Kidney tubule cell (primary cell): Measurements from ENCODE around the gene CIART.
"Not testable (repeated sequence)": the region's sequence is repeated elsewhere in the genome, so short reads cannot be mapped to it uniquely, and the experiment has no call there.

Experiments
- DNase-seq: peaks from one replicate; pipeline ENCODE4 v3.0.0-alpha.2; 2018; ENCODE audit warnings: low spot score

Gene CIART

DNA sequence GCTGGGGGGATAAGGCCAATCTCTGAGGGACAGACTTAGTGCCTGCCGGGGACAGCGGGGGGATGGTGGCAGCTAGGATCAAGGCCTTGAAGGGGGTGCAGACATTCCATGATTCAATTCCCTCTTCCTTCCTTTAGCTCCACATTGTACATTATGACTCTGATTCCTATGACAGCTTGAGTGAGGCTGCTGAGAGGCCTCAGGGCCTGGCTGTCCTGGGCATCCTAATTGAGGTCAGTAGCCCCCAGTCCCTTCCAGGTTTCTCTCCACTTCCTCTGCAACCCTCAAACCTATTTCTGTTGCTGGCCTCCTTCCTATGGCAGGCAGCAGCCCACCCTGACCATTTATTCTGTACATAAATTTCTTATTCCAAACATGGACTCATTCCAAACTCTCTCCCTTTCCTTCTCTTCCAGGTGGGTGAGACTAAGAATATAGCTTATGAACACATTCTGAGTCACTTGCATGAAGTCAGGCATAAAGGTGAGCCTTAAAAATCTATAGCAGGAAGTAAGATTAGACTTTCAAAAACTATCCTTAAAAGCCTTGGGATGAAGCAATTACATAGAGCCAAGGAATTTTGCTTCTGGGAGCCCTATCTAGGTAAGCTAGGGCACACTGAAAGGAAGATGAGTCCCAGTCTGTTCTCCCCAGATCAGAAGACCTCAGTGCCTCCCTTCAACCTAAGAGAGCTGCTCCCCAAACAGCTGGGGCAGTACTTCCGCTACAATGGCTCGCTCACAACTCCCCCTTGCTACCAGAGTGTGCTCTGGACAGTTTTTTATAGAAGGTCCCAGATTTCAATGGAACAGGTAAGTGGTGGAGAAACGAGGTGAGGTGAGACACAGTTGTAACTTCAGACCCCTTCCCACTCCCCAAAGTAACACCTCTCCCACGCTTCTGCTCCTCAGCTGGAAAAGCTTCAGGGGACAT is 19.7 kb upstream of the CIART start:
- DNase-seq, result peak; percentile 82

DNA sequence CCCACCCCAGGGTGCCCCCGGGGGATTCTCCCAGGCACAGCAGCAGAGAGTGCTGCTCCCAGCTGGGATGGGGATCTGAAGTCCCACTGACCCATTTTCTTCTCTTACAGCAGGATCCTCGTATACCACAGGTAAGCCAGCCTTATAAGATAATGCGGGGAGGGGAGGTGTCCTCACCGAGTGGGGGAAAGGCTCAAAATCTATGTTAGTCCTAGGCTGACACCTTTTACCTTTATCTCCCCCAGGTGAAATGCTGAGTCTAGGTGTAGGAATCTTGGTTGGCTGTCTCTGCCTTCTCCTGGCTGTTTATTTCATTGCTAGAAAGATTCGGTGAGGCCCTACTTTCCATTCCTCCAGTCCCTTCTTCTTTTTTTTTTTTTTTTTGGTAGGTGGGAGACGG is 18.8 kb upstream of the CIART start:
- no peak for DNase-seq

DNA sequence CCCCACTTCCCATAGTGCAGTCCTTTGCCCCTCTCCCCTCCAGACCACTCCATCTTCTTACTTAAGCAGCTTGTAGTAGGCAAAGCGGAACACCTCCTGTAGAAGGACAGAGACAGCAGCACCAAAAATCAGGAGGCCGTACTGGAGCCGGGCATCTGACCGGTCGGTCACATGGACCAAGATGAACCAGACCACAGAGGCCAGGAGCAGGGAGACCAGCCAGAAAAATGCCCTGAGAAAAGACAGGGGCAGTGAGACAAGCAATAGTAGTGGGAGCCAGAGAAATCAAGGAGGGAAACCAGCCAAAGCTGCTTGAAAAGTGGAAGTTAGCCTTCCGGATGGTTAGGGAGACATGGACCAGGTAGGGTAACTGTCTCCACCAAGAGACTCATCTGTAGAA is 14.5 kb upstream of the CIART start:
- no peak for DNase-seq

DNA sequence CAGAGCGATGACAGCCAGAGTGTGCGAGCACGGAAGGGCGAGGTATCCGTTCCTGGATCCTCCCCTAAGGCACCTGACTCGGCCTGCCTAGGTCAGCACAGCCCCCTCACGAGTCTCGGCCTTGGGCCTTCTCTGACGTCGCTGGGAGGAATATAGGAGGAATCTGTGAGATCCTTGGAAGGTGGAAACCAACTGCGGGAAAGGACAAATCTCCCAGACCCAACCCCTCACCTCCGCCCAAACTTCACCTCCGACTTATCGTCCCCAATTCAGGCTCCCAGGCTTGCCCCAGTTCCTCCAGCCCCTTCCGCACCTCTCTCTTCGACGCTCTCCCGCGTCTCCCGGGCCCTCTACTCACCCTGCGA is 14.0 kb upstream of the CIART start:
- DNase-seq, result peak; percentile 58

DNA sequence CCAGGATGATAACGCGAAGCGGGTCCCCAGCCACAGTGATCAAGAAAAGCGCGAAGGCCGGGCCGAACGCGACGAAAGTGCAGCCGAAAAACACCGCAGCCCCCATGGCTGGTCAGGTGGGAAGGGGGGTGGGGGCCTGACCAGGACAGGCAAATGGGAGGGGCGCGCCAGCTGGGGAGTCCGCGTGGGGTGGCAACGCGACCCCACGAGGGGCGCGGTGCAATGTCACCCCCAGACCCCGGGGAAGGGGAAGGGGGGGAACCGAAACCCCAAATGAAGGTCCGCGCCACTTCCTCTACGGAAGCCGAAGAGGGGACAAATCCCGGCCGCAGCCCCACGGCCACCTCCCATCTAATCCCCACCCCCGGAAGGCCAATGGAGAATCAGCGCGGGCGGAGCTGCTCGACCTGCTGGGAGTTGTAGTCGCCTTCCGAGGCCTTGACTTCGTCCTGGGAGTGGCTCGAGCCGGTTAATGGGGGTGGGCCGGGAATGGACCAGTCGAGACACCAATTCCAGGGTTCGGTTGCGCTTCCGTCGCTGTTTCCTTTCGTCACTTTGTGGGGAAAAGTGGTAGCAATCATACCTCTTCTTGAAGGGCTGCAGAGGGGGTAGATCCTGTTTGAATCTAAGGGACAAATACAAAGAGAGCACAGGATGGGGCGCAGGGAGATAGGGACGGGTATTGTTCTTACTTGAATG is 13.5 kb upstream of the CIART start, which contains the start of gene APH1A:
Gene APH1A (minus strand): TSS at position 312 of the 699 bp plus-strand sequence. CDS start 206 bp downstream, at position 106.
- peak; percentile 97 for DNase-seq

DNA sequence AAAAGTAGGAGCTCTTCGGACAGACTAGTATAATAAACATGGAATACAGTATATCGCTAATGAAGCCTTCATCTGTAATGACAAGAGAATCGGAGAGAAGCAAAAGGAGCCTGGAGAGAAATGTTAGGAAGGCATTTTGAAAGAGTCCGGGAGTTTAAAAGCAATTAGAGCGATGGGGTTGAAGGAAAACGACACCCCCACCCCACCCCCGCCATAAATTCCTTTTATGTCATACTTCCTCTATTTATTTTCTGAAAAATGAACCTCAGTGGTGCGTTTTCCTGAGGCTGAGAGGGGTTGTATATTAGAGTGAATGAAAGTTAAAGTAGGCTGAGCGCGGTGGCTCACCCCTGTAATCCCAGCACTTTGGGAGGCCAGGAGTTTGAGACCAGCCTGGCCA is 12.9 kb upstream of the CIART start:
- DNase-seq, result no peak

DNA sequence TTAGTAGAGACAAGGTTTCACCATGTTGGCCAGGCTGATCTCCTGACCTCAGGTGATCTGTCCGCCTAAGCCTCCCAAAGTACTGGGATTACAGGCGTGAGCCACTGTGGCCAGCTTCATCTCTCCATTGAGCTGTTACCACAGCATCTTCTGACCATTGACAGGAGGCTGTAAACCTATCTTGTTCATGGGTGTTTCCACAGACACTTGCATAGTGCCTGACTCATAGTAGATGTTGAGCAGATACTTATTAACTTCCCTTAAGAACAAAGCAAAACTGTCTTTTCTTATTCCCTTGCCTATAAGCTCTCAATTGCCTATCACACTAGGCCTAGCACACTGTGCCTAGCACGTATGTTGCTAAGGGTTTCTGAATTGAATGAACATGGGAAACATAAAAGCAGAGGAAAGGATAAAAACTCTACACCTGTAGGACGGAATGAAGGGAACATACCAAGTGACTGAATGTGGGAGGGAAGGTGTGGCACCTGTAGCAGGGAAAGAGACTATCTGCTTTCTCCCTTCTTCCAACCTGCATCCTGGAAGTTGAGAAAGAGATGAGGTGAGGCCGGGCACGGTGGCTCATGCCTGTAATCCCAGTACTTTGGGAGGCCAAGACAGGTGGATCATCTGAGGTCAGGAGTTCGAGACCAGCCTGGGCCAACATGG is 10.9 kb upstream of the CIART start:
- DNase-seq, result peak; percentile 76

DNA sequence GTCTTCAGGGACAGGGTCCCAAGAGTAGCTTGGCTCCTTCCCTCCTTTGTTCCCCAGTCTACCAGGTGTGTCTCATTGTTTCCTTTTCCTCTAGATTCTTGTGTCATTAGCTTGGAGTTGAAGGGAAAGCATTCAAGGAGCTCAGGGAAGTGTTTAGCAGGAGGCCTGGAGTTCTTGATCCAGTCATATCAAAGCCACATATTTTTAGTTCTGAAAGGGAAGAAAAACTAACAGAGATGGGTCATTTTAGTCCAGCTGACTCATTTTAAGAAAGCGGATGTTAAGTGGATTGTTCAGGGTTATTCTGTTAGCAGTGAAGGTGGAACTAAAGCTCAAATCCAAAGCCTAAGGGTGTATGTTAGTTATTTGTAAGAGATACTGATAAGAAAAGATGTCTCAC is 9.0 kb upstream of the CIART start:
- DNase-seq, result peak; percentile 14

DNA sequence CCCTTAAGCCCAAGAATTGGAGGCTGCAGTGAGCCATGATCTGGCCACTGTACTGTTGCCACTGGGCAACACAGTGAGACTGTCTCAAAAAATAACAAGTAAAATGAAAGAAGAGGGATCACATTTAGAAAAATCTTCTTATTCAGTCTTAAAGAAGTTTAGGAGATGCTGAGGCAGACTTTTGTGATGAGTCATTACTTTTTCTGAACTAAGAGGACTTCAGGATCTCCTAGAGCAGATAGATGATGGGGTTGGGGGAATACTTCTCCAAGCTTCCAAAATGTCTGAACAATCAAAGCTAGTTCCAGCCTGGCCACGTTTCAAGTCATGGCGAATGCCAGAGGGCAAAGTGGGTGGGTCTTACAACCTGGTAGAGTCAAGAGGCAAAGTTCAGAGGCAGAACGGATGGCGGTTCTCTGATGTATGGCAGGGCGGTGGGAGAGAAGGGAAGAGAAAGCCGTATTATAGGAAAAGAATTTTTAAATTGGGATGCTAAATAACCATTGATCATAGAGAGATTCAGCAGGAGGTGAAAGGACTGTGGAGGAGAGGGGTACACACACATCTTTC is 2.1 kb upstream of the CIART start:
- DNase-seq, result no peak

DNA sequence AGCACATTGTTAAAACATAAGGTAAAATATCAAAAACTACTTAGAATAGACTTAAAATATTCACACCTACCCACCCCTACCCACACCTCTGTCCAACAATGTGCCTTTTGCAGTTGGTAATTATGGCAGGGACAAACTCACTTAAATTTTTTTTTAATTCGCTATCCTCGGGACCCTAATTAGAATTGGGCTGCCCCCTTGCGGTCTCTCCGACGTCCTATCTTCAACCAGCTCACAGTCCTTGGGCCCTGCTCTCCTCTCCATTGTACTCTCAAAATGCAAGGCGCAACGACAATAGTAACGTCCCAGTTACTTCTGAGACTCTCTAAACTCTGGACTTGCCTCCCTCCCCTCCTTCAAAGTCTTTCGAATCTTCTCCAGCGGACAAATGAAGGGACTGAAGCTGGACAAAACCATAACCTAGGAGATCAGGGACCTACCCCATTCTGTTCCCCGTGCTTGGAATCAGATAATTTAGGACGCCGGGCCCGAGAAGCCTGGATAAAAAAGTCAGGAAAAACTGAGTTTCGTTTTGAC is 1.1 kb upstream of the CIART start:
- peak; percentile 64 for DNase-seq

DNA sequence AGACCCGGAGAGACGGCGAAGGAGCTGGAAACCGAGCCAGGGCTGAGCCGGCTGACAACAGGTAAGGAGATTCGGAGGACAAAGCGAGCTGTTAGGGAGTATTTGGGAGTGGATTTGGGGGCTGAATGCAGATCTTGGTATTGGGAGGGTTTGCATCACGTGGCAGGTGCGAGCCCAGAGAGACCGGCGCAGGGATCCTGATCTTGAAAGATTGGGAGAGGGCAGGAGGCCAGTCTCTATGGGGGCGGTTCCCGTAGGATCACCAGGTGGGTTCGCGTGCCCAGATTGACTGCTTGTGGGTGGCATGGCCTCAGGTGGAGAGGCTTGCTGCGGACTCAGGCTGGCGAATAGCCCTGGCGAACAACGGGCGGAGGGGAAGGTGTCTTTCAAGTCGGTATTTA is 204 bp downstream of the CIART start:
- DNase-seq, result no peak

DNA sequence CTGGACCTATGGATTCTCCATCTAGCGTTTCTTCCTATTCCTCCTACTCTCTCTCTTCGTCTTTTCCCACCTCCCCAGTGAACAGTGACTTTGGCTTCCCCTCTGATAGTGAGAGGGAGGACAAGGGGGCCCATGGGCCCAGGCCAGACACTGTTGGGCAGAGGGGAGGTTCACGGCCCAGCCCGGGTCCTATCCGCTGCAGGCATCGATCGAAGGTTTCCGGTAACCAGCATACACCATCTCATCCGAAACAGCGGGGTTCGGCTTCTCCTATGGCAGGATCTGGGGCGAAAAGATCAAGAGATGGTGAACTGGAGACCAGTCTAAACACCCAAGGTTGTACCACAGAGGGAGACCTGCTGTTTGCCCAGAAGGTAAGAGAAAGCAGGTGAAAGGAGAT is 906 bp downstream of the CIART start:
- DNase-seq, result no peak

DNA sequence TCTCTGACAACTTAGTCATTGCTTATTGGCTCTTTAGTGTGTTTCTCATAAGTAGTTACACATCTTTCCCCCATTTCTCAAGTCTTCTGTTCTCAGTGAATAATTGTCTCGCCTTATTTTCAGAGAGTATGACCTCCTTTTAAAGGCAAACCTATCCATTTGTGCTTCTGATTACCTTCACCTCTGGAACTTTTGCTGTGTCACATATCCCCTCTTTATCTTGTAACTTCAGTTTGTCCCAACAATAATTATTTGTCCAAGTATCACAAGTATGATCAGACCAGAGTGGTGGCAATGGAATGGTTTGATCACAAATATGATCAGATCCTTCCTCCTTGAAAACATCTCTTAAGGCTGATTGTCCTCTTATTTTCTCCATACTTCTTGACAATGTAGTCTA is 6.0 kb downstream of the CIART start:
- DNase-seq, result no peak

DNA sequence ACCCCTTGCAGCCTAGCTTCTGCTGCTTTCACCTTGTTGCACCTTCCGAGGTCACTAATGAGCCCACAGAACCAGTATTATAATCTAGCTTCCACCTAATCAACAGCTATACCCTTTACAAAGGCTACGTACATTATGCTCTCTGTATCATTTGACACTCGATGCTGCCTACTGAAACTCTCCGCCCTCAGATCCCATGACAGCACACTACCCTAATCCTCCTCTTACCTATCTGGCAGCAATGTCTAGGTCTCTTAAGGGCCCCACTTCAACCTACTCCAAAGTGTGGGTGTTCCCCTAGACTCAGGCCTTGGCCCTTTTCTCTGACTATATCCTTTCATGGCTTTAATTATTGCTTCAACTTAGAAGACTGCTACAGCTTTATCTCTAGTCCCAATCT is 6.5 kb downstream of the CIART start:
- DNase-seq, result no peak

DNA sequence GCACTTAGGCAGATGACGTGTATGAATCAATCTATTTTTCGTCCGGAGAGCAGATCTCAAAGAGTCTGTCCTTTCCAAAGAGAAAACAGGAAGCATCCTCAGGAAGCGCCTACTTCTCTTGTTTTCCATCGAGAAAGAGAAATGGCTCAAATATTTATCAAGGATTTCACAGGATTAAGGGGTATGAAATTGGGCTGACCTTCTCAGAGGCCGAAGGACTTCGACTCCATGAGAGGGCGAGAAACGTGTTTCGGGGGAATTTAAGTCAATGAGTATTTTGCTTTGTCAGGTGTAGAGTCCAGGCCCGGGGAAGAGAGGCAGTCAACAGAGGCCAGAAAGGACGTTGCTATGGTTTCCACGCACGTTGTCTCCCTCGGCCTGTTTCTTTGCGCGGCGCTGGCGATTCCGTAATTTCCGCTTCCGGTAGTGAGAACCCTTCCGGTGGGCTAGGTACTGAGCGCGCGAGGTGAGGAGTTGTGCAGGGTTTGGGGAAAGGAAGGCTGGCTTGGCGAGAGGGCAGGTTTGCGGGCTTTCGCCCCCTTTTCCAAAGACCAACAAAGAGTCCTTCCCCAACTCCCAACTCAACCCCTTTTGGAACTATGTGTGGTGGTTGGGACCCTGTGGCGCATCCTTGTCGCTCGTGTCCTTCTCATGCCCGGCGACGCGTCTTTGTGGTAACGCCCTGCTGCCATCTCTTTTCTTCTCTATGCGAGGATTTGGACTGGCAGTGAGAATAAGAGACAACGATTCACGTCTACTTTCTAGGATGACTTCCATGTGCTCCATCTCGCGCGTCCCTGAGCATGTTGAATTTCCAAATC is 11.3 kb downstream of the CIART start, which contains the start of gene MRPS21:
Gene MRPS21 (plus strand): TSS at position 429 of the 821 bp plus-strand sequence. CDS start 506 bp downstream, outside the sequence.
- peak; percentile 92 for DNase-seq

DNA sequence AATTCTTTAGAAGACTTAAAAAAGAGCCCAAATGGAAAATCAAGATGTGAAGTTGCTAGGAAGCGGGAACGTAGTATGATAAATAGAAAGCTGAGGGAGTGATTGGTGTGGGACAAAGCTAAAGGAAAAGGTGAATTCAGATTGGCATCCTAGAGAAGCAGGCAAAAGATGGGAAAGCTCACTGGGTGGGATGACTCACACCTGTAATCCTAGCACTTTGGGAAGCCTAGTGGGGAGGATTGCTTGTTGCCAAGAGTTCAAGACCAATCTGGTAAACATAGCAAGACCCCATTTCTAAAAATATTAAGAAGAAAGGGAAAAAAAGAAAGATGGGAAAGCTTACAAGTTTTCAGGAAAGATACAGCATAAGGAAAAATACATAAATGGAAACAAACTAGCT is 13.1 kb downstream of the CIART start:
- DNase-seq, result no peak

DNA sequence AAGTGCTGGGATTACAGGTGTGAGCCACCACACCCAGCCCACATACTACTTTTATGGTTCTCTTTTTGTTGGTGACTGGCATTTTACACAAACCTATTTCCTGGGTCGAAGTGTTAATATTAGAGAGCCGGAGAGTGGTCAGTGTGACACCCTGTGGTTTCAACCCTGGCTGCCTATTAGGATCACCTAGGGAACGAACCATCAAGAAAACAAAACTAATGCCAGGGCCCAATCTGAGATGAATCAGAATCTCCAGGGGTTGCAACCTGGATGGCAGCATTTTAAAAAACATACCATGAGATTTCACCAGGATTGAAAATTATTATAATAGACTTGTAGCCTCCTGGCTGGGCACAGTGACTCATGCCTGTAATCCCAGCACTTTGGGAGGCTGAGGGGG is 17.4 kb downstream of the CIART start:
- DNase-seq, result peak; percentile 32

DNA sequence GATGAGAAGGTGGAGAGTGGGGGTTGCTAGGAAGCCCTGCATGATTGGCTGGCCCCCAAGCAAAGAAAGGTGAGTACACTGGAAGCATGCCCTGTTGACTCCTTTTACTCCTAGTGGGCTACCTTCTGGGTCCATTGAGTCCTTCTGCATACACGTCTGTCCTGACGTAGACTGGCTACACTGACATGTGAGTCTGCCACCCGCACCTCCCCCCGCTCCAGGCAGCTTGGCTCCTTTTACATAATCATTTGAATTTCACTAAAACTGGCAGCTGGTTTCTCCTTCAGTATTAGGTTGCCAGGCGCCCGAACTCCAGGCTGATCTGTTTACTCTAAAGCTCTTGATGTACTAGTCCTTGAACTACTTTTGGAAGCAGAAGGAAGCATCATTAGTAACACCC is 20.0 kb downstream of the CIART start:
- no peak for DNase-seq

DNA sequence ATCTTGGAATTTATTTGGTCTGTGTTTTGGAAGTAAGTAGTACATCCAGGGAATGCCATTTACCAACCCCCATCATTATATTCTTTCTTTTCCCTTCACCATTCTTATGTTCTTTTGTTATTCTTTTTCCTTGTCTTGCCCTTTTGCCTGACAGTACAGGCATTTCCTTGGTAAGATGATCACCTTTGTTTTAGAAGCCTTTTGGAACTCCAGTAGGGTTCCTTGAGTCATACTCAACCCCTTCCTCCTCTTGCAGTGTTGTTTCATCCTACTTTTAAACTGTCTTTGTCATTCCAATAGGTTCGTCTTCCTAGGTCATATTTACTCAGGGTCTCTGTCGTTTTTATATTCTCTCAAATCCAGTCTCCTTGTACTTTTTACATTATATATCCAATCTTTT is 20.5 kb downstream of the CIART start:
- DNase-seq, result no peak

DNA sequence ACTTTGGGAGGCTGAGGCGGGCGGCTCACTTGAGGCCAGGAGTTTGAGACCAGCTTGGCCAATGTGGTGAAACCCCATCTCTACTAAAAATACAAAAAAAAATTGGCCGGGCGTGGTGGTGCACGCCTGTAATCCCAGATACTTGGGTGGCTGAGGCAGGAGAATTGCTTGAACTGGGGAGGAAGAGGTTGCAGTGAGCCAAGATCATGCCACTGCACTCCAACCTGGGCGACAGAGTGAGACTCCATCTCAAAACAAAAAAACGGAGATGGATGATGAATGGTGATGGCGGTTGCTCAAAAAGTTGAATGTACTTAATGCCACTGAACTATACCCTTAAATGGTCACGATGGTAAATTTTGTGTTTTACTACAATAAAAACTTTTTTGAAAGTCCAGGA is 26.2 kb downstream of the CIART start:
- DNase-seq, result not testable (repeated sequence)
